K562 (cell line): Measurements from ENCODE around the gene ATRIP. TPM values are rescaled to one million over a fixed set of nuclear protein-coding genes. Genes with fewer than 3 reads are reported as not detected.

Source experiments
- ATAC-seq: fragments of 200-7000 bp; cut with Tn5 transposase; 3 replicates; pipeline ENCODE4 v1.9.1; 2020; ENCODE audit warnings: moderate library complexity
- BruUV-seq: library from RNA; stranded (reverse); fragments of 400-500 nt; replicated peaks from 2 replicates; lab custom pipeline; 2021; lab: Mats Ljungman, UMichigan
- CTCF ChIA-PET: fragments of 300-600 bp; formaldehyde crosslinking; extraction: SDS; loops from one replicate; lab custom pipeline; 2021; ENCODE audit warnings: low intra/inter-chr PET ratio; lab: Yijun Ruan, JAX
- POLR2A ChIA-PET: fragments of 300-600, 350-650 bp; sonication (Branson Sonifier 250); formaldehyde crosslinking; extraction: SDS; loops from one replicate; lab custom pipeline; 2021; ENCODE audit warnings: antibody characterized with exemption, inconsistent platforms; lab: Yijun Ruan, JAX
- DNase-seq, 4 experiments: peaks; one replicate each; pipeline versions ENCODE4 v3.0.0 to v3.0.0-alpha.2; 2011 to 2018; ENCODE audit warnings: low spot score in 3 of 4, mixed read lengths in 3 of 4; ENCODE audit errors: extremely low read depth in 1 of 4
- FAIRE-seq: peaks from 2 replicates; lab custom pipeline; 2011; peaks lifted over from hg19 to GRCh38; lab: Jason Lieb, UNC
- H2AFZ ChIP-seq: 2 replicates; pipeline ENCODE4 v1.6.0; 2011; ENCODE audit warnings: low read depth, low read length, control low read depth, inconsistent platforms
- H3K27ac ChIP-seq: fragments of 200-600 bp; 3 replicates; pipeline ENCODE4 v1.8.0; 2011; ENCODE audit warnings: low read depth, mild to moderate bottlenecking, control low read depth, inconsistent platforms, low read length, moderate library complexity, mixed read lengths; ENCODE audit errors: extremely low read depth
- H3K27me3 ChIP-seq, 2 experiments: fragments of 300-600 bp in 1 of 2; 2 replicates in 1 of 2; 3 replicates in 1 of 2; pipeline versions ENCODE4 v1.6.0 to v1.8.0; 2011; ENCODE audit warnings: inconsistent platforms in 2 of 2, low read length in 2 of 2, mild to moderate bottlenecking in 1 of 2, mixed read lengths in 1 of 2, moderate library complexity in 1 of 2; ENCODE audit not compliant: control insufficient read depth in 2 of 2, insufficient read depth in 2 of 2
- H3K36me3 ChIP-seq: fragments of 300-600 bp; 3 replicates; pipeline ENCODE4 v1.8.0; 2011; ENCODE audit warnings: mild to moderate bottlenecking, low read length, inconsistent platforms; ENCODE audit not compliant: control insufficient read depth, insufficient read depth
- H3K4me1 ChIP-seq, 2 experiments: fragments of 200-600 bp in 1 of 2; replicated peaks in 1 of 2; 2 replicates in 1 of 2; 3 replicates in 1 of 2; pipeline versions ENCODE4 v1.5.1 to v1.8.0; 2011; ENCODE audit warnings: inconsistent platforms in 2 of 2, low read length in 2 of 2, mild to moderate bottlenecking in 1 of 2, mixed read lengths in 1 of 2, moderate library complexity in 1 of 2; ENCODE audit not compliant: control insufficient read depth in 2 of 2, insufficient read depth in 2 of 2
- H3K4me2 ChIP-seq: 2 replicates; pipeline ENCODE4 v1.6.1; 2011; ENCODE audit warnings: low read length, control low read depth, inconsistent platforms, mixed read lengths; ENCODE audit not compliant: insufficient read depth
- H3K4me3 ChIP-seq: fragments of 200-600 bp; sonication (generic), shearing (Covaris generic); 2 replicates; pipeline ENCODE4 v1.5.1; 2016; ENCODE audit warnings: control low read depth, inconsistent platforms
- H3K79me2 ChIP-seq: fragments of 200-600 bp; 3 replicates; pipeline ENCODE4 v1.8.0; 2011; ENCODE audit warnings: low read length, inconsistent platforms; ENCODE audit not compliant: control insufficient read depth, insufficient read depth
- H3K9ac ChIP-seq, 2 experiments: 2 replicates each; pipeline versions ENCODE4 v1.6.0 to v1.6.1; 2011; ENCODE audit warnings: low read depth in 2 of 2, low read length in 2 of 2, control low read depth in 1 of 2, inconsistent platforms in 1 of 2, mild to moderate bottlenecking in 1 of 2, mixed read lengths in 1 of 2; ENCODE audit not compliant: insufficient read depth in 1 of 2
- H3K9me1 ChIP-seq: one replicate; pipeline ENCODE4 v1.6.0; 2011; ENCODE audit warnings: inconsistent platforms, mild to moderate bottlenecking, low read length, moderate library complexity; ENCODE audit not compliant: control insufficient read depth, insufficient read depth
- H3K9me3 ChIP-seq: replicated peaks from 2 replicates; pipeline ENCODE4 v1.5.1; 2011; ENCODE audit warnings: low read depth, low read length, inconsistent platforms; ENCODE audit not compliant: control insufficient read depth, insufficient read depth
- H4K20me1 ChIP-seq: replicated peaks from 2 replicates; pipeline ENCODE4 v1.6.1; 2011; ENCODE audit warnings: low read length, inconsistent platforms, mixed read lengths; ENCODE audit not compliant: control insufficient read depth, insufficient read depth
- CBFA2T2 ChIP-seq: fragments of 450-650 bp; conservative IDR thresholded peaks from 2 replicates; pipeline ENCODE4 v1.6.1; 2017; ENCODE audit warnings: mild to moderate bottlenecking
- KAT8 ChIP-seq: fragments of 450-650 bp; IDR thresholded peaks from 2 replicates; pipeline ENCODE4 v1.6.1; 2016; ENCODE audit warnings: low read depth, mild to moderate bottlenecking
- NFIC ChIP-seq: fragments of 450-650 bp; IDR thresholded peaks from 2 replicates; pipeline ENCODE4 v1.6.1; 2017; ENCODE audit warnings: mild to moderate bottlenecking, inconsistent platforms
- POLR2G ChIP-seq: fragments of 200-400 bp; formaldehyde crosslinking; IDR thresholded peaks from 2 replicates; pipeline ENCODE4 v1.6.1; 2017; ENCODE audit warnings: low read depth, mild to moderate bottlenecking, antibody characterized with exemption, low read length, moderate library complexity
- ZBTB7A ChIP-seq: IDR thresholded peaks from 2 replicates; pipeline ENCODE4 v1.6.1; 2011; ENCODE audit warnings: low read depth, mild to moderate bottlenecking, low read length, moderate library complexity, borderline replicate concordance; ENCODE audit not compliant: control insufficient read depth
- ZSCAN32 ChIP-seq: fragments of 450-650 bp; formaldehyde crosslinking; IDR thresholded peaks from 2 replicates; pipeline ENCODE4 v1.4.0; 2020; ENCODE audit warnings: mild to moderate bottlenecking, moderate library complexity
- WGBS: fragments of 100-300 bp; shearing (Covaris generic); methylation state at CpG from one replicate; pipeline ENCODE4 v1.1.6; 2016; ENCODE audit warnings: low coverage, mixed read lengths; ENCODE audit not compliant: insufficient coverage; ENCODE audit errors: missing lambda C conversion rate; 5-methylcytosine and 5-hydroxymethylcytosine counted together
- in situ Hi-C: fragments of 300-500 bp; cut with MboI; formaldehyde crosslinking; loops from 4 replicates; pipeline ENCODE4 v1.15.0; 2018; ENCODE audit warnings: inconsistent platforms, mixed read lengths
- intact Hi-C: fragments of 100-400 bp; cut with micrococcal nuclease; formaldehyde crosslinking; loops from 2 replicates; pipeline ENCODE4 v1.14.2; 2022
- polyA plus RNA-seq, 8 experiments: library from polyadenylated mRNA; depleted of rRNA in 4 of 8; stranded (reverse) in 5 of 8; unstranded in 3 of 8; fragments of >200 nt; fragmentation: Nextera tagmentation in 2 of 8; fragmentation: Illumina TruSeq in 1 of 8; extraction: Ambion mirVana in 2 of 8; extraction: Trizol in 1 of 8; gene quantifications; 2 replicates each; pipeline versions ENCODE4 v1.2.1 to v1.2.3, GENCODE V29; 2011 to 2014; ENCODE audit warnings: inconsistent platforms in 1 of 8, missing spikeins in 1 of 8
- total RNA-seq, 7 experiments: library from RNA; depleted of rRNA in 6 of 7; stranded (reverse); fragments of >200 nt in 6 of 7; fragmentation: Illumina TruSeq in 2 of 7; extraction: Trizol in 2 of 7; gene quantifications; 2 replicates each; pipeline versions ENCODE4 v1.2.1 to v1.2.3, GENCODE V29; 2011 to 2021; ENCODE audit warnings: low replicate concordance in 1 of 7
- TF ChIP-seq, protein P1 (sequence below): fragments of 200-600 bp; sonication (generic); IDR thresholded peaks from one replicate; pipeline ENCODE4 v1.6.1; 2012; ENCODE audit warnings: mild to moderate bottlenecking, low read depth, low read length, inconsistent platforms

ATRIP gene
- total and polyA plus RNA-seq, 9 of the 15 experiments (the other 6 are each of a cell fraction or from before 2014, with no cell fraction given), result 1.7 to 15.7 (median 10.5) TPM

DNA sequence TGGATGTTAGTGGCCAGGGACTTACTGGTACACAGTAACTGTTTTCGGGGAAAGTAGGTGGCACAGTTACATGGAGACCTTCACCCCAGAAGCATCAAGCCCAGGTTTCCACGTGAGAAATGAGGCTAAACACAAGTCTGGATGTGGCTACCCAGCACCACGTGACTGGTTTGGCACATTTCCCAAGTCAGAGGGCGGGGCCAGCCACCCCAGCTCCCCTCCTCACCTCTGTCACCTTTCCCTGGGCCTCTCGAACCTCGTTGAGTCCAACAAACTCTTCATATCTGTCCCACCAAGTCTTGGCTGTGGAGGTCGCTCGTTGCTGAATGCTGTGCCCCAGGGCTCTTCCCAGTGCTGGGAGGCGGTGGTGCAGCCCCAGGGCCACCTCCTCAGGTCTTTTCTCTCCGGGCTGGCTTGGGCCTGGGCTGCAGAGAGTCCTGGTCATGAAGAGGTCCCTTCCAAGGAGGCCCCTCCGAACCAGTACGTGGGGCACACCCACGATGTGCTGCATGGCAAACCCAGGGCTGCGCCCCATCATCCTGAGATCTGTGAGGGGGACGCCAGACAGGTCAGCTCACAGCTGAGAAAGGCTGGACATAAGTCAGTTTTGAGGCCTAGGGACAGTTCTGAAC lies 11.8 kb upstream of the ATRIP start (continued):
- TF ChIP-seq NFIC (peak; percentile 84), ZBTB7A (no peak), CBFA2T2 (peak; percentile 30; the same call in 1 of the 2 replicates)

DNA sequence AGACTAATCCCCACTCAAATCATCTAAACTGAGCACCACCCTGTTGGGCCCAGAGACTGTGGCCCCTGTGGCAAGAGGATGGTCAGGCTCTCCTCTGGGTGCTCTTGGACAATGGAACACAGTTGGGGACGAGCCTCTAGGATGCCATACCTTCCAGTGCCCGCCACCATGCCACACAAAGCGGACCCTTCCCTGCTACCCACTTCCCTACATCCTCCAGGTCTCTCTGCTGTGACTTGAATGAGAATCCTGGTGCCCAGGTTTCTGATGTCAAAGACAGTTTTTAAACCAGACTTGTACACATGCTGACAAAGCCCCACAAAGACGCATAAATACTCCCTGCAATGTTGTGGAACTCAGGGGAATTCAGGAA lies 11.3 kb upstream of the ATRIP start:
- H3K4me1 ChIP-seq, result peaks cover 15 to 17% of the 10 kb centered on the region in 2 experiments; a peak in 4 of 5 replicates
- ATAC-seq (no peak), FAIRE-seq (no peak), DNase-seq (no peak)
- no peaks in the 10 kb centered on the region for H3K9me3 ChIP-seq
- no peaks in the 10 kb centered on the region for H4K20me1 ChIP-seq
- no peak overlapping the region for H3K4me3 ChIP-seq
- H3K9ac ChIP-seq, result no peak overlapping the region
- in situ Hi-C loops, result loop anchor here (5.0 to 10.0 kb wide), 4 partner anchors 33 to 240 kb away; no protein-coding TSS in a partner anchor
- peaks cover 16% of the 10 kb centered on the region for H3K79me2 ChIP-seq
- intact Hi-C loops, result no loop called here
- no TSS peak for BruUV-seq
- WGBS, result 100% methylated on average over 3 of the region's 4 CpGs
- POLR2A ChIA-PET, result interaction anchor here (0.7 to 2.3 kb wide), 4 partner anchors 11 to 523 kb away, joined by 4 to 21 read pairs (median 6); partner anchors contain the start of gene ATRIP
- peaks cover 32% of the 10 kb centered on the region; the same call in 2 of the 3 replicates for H3K36me3 ChIP-seq
- peaks cover 6% of the 10 kb centered on the region for H3K9me1 ChIP-seq
- no peaks in the 10 kb centered on the region for H3K27me3 ChIP-seq
- H3K4me2 ChIP-seq, result no peak overlapping the region
- no peak overlapping the region for H3K27ac ChIP-seq
- CTCF ChIA-PET, result interaction anchor here (0.6 to 4.6 kb wide), 7 partner anchors 34 to 281 kb away, joined by 3 to 59 read pairs (median 4); no protein-coding TSS in a partner anchor
- H2AFZ ChIP-seq, result no peak overlapping the region
- TF ChIP-seq ZSCAN32 (CRISPR knock-in tag) (no peak), POLR2G (no peak), KAT8 (no peak)
- TF ChIP-seq, protein P1, sequence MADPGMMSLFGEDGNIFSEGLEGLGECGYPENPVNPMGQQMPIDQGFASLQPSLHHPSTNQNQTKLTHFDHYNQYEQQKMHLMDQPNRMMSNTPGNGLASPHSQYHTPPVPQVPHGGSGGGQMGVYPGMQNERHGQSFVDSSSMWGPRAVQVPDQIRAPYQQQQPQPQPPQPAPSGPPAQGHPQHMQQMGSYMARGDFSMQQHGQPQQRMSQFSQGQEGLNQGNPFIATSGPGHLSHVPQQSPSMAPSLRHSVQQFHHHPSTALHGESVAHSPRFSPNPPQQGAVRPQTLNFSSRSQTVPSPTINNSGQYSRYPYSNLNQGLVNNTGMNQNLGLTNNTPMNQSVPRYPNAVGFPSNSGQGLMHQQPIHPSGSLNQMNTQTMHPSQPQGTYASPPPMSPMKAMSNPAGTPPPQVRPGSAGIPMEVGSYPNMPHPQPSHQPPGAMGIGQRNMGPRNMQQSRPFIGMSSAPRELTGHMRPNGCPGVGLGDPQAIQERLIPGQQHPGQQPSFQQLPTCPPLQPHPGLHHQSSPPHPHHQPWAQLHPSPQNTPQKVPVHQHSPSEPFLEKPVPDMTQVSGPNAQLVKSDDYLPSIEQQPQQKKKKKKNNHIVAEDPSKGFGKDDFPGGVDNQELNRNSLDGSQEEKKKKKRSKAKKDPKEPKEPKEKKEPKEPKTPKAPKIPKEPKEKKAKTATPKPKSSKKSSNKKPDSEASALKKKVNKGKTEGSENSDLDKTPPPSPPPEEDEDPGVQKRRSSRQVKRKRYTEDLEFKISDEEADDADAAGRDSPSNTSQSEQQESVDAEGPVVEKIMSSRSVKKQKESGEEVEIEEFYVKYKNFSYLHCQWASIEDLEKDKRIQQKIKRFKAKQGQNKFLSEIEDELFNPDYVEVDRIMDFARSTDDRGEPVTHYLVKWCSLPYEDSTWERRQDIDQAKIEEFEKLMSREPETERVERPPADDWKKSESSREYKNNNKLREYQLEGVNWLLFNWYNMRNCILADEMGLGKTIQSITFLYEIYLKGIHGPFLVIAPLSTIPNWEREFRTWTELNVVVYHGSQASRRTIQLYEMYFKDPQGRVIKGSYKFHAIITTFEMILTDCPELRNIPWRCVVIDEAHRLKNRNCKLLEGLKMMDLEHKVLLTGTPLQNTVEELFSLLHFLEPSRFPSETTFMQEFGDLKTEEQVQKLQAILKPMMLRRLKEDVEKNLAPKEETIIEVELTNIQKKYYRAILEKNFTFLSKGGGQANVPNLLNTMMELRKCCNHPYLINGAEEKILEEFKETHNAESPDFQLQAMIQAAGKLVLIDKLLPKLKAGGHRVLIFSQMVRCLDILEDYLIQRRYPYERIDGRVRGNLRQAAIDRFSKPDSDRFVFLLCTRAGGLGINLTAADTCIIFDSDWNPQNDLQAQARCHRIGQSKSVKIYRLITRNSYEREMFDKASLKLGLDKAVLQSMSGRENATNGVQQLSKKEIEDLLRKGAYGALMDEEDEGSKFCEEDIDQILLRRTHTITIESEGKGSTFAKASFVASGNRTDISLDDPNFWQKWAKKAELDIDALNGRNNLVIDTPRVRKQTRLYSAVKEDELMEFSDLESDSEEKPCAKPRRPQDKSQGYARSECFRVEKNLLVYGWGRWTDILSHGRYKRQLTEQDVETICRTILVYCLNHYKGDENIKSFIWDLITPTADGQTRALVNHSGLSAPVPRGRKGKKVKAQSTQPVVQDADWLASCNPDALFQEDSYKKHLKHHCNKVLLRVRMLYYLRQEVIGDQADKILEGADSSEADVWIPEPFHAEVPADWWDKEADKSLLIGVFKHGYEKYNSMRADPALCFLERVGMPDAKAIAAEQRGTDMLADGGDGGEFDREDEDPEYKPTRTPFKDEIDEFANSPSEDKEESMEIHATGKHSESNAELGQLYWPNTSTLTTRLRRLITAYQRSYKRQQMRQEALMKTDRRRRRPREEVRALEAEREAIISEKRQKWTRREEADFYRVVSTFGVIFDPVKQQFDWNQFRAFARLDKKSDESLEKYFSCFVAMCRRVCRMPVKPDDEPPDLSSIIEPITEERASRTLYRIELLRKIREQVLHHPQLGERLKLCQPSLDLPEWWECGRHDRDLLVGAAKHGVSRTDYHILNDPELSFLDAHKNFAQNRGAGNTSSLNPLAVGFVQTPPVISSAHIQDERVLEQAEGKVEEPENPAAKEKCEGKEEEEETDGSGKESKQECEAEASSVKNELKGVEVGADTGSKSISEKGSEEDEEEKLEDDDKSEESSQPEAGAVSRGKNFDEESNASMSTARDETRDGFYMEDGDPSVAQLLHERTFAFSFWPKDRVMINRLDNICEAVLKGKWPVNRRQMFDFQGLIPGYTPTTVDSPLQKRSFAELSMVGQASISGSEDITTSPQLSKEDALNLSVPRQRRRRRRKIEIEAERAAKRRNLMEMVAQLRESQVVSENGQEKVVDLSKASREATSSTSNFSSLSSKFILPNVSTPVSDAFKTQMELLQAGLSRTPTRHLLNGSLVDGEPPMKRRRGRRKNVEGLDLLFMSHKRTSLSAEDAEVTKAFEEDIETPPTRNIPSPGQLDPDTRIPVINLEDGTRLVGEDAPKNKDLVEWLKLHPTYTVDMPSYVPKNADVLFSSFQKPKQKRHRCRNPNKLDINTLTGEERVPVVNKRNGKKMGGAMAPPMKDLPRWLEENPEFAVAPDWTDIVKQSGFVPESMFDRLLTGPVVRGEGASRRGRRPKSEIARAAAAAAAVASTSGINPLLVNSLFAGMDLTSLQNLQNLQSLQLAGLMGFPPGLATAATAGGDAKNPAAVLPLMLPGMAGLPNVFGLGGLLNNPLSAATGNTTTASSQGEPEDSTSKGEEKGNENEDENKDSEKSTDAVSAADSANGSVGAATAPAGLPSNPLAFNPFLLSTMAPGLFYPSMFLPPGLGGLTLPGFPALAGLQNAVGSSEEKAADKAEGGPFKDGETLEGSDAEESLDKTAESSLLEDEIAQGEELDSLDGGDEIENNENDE, result no peak
